Measurements from ENCODE around the gene B3GNT8. TPM values are rescaled to one million over a fixed set of nuclear protein-coding genes. Genes with fewer than 3 reads are reported as not detected.

The B3GNT8 gene
- total and polyA plus RNA-seq, 3 donors from 2014 or later = 1.0 to 1.3 (median 1.2) TPM

DNA sequence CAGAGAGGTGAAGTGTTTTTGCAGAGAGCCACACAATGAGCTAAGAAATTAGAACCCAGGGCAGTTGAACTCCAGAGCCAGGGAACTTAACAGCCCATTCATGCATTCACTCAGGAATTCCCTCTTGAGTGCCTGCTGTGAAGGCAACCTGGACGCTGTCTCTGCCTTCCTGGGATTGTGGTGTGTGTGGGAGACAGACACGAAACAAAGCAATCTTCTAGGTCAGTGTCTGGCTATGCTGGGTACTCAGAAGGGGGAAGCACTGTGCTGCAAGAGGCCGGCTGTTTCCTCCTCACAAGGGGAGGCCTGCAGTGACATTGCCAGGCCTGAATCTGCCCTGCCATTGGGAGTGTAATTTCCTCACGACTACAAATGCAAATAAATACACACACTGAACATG lies 19.9 kb downstream of the B3GNT8 start:
- no peak overlapping the region for H3K4me3 ChIP-seq
- TF ChIP-seq POLR2A (IDR thresholded peaks at IDR 0.05) = no peak
- TF ChIP-seq, protein P1, sequence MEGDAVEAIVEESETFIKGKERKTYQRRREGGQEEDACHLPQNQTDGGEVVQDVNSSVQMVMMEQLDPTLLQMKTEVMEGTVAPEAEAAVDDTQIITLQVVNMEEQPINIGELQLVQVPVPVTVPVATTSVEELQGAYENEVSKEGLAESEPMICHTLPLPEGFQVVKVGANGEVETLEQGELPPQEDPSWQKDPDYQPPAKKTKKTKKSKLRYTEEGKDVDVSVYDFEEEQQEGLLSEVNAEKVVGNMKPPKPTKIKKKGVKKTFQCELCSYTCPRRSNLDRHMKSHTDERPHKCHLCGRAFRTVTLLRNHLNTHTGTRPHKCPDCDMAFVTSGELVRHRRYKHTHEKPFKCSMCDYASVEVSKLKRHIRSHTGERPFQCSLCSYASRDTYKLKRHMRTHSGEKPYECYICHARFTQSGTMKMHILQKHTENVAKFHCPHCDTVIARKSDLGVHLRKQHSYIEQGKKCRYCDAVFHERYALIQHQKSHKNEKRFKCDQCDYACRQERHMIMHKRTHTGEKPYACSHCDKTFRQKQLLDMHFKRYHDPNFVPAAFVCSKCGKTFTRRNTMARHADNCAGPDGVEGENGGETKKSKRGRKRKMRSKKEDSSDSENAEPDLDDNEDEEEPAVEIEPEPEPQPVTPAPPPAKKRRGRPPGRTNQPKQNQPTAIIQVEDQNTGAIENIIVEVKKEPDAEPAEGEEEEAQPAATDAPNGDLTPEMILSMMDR (IDR thresholded peaks at IDR 0.05) = no peak
- DNase-seq = peak; percentile 56
- peak overlapping the region in 1 of 2 donors; percentile 45 for H3K27ac ChIP-seq
- 43 to 81% methylated on average over 2 to 4 of the region's 4 CpGs for WGBS, 2 donors
- intact Hi-C loops (cut with DNase I; ENCODE audit: low total_unique reads) = no loop called here
- no peaks in the 10 kb centered on the region for H3K36me3 ChIP-seq (ENCODE audit: low read depth, missing control alignments)
- H3K27me3 ChIP-seq = no peaks in the 10 kb centered on the region
- peaks cover 3% of the 10 kb centered on the region for H3K4me1 ChIP-seq
- no peaks in the 10 kb centered on the region for H3K9me3 ChIP-seq

DNA sequence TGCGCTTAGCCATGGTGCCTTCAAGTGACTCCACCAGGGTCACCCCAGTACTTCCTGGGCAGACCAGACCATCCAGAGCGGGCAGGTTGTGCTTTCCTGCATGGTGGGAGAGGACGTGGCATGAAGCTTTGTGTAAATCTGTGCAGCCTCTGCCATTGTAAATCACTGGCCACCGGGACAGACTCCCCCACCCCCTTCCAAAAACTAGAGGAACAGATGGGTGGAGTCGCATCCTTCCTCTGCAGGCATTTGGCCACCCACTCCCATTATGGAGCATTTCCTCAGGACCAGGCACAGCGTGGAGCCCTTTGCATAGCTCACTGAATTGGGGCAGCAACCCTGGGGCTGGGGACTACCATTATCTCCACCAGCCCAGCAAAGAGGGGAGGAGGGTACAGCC lies 21.4 kb downstream of the B3GNT8 start:
- Histone ChIP-seq H3K4me3 (no peak overlapping the region), H3K9me3 (no peaks in the 10 kb centered on the region), H3K27ac (no peak overlapping the region), H3K36me3 (ENCODE audit: low read depth, missing control alignments) (no peaks in the 10 kb centered on the region), H3K4me1 (peaks cover 3% of the 10 kb centered on the region), H3K27me3 (no peaks in the 10 kb centered on the region)
- TF ChIP-seq POLR2A (IDR thresholded peaks at IDR 0.05) = no peak
- TF ChIP-seq, protein P1 (IDR thresholded peaks at IDR 0.05) = no peak
- DNase-seq = no peak
- WGBS, 2 donors = 87 to 91% methylated on average over 5 to 6 of the region's 6 CpGs
- intact Hi-C loops (cut with DNase I; ENCODE audit: low total_unique reads) = no loop called here

DNA sequence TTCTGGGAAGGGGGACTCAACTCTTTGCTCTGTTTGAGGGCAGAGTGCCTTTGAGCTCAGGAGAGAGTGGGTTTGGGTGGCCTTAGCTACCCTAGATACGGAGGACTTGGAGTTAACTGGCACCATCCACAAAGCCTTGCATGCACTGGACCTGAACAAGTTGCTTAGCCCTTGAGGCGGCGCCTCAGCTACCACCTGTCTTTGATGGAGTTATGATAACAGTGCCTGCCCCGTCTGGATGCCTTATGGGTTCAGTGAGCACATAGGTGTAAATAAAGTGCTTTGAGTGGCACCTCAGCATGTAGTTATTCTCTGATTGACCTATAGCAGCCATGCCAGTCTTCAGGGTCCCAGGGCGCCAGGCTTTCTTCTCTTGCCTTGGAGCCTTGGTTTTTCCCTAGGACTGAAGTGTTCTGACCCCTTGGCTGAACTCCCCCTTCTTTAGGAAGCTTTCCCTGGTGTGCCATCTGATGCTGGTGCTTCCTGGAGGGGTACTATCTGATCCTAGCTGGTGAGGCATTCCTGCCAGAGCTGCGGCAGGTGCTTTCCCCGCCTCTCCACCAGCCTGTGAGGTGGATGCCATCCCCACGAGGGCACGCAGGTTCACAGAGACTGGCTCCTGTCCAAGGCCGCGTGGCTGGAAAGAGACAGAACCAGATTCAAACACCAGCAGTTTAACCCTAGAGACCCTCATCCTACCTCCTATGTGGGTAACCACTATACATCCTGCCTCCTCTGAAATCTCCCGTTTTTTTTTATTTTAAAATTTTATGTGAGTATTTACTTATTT lies 23.8 kb downstream of the B3GNT8 start:
- no peak overlapping the region for H3K27ac ChIP-seq
- intact Hi-C loops (cut with DNase I; ENCODE audit: low total_unique reads) = no loop called here
- no peaks in the 10 kb centered on the region for H3K9me3 ChIP-seq
- H3K4me3 ChIP-seq = no peak overlapping the region
- peaks cover 10% of the 10 kb centered on the region for H3K4me1 ChIP-seq
- H3K27me3 ChIP-seq = no peaks in the 10 kb centered on the region
- DNase-seq = no peak
- TF ChIP-seq, protein P1 (IDR thresholded peaks at IDR 0.05) = no peak
- no peak for TF ChIP-seq POLR2A (IDR thresholded peaks at IDR 0.05)
- WGBS, 2 donors = 62 to 66% methylated on average over 11 to 12 of the region's 12 CpGs
- no peaks in the 10 kb centered on the region for H3K36me3 ChIP-seq (ENCODE audit: low read depth, missing control alignments)

DNA sequence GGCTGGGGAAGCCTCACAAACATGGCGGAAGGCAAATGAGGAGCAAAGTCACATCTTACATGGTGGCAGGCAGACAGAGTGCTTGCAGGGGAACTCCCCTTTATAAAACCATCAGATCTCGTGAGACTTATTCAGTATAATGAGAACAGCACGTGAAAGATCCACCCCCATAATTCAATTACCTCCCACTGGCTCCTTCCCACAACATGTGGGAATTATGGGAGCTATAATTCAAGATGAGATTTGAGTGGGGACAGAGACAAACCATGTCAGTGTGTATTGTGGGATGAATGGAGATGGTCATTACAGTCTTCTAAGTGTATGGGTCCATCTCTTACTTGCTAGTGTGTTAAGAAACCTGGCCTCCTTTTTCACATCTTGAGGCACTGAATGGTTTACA lies 25.2 kb downstream of the B3GNT8 start:
- Histone ChIP-seq H3K4me1 (peaks cover 10% of the 10 kb centered on the region), H3K9me3 (no peaks in the 10 kb centered on the region), H3K36me3 (ENCODE audit: low read depth, missing control alignments) (no peaks in the 10 kb centered on the region), H3K4me3 (no peak overlapping the region), H3K27me3 (no peaks in the 10 kb centered on the region), H3K27ac (no peak overlapping the region)
- DNase-seq = no peak
- WGBS, 2 donors = 56 to 82% methylated on average over 3 of the region's 3 CpGs
- intact Hi-C loops (cut with DNase I; ENCODE audit: low total_unique reads) = no loop called here
- no peak for TF ChIP-seq POLR2A (IDR thresholded peaks at IDR 0.05)
- TF ChIP-seq, protein P1 (IDR thresholded peaks at IDR 0.05) = no peak

DNA sequence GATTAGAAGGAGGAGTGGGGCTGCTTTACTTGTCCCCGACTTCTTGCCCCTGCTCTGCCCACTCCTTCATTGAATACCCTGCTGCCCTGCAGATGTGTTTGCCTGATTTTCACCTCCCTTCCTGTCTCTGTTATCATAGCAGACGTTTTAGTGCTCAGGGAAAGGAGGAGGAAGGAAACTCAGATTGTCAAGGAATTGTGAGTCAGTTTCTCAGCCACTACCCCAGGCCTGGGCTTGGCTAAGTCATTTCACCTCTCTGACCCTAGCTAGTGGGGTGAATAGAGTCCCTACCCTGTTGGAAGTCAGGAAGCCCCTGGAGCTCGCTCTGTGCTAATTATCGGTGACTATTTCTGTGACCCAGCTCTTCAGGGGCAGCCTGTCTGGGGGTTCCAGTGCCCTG lies 25.7 kb downstream of the B3GNT8 start:
- Histone ChIP-seq H3K9me3 (no peaks in the 10 kb centered on the region), H3K27ac (no peak overlapping the region), H3K36me3 (ENCODE audit: low read depth, missing control alignments) (no peaks in the 10 kb centered on the region), H3K4me3 (no peak overlapping the region), H3K4me1 (peaks cover 13% of the 10 kb centered on the region), H3K27me3 (no peaks in the 10 kb centered on the region)
- 73 to 78% methylated on average over 4 of the region's 4 CpGs for WGBS, 2 donors
- DNase-seq = no peak
- TF ChIP-seq, protein P1 (IDR thresholded peaks at IDR 0.05) = no peak
- TF ChIP-seq POLR2A (IDR thresholded peaks at IDR 0.05) = no peak
- intact Hi-C loops (cut with DNase I; ENCODE audit: low total_unique reads) = no loop called here

All from testis (tissue), 3 donors.